ENCODE data around the gene EPHA10. TPM values are rescaled to one million over a fixed set of nuclear protein-coding genes. Genes with fewer than 3 reads are reported as not detected.

The EPHA10 gene
- total and polyA plus RNA-seq, 4 donors: 0.20 to 1.7 (median 0.26) TPM; not detected in 1

DNA sequence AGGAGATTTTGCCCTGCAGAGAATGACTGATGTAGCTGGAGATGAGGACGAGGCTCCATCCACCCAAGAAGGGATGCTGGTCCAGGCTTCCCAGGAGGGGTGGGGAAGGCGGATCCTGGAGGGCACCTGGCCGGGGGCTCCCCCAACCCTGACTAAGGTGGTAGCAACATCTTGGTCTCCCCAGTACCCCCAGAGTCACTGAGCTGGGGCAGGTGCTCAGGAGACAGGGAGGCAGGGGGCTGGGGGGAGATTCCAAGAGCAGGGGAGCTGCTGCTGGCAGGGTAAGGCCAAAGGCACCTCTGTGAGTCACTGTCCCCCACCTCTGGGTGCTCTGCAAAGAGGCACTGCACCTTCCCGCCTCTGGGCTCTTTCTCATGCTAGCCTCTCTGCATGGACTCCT, 48.6 kb downstream of the EPHA10 start:
- H3K36me3 ChIP-seq (ENCODE audit: control insufficient read depth in 4 of 4, insufficient read depth in 4 of 4, low read length in 4 of 4): no peaks in the 10 kb centered on the region
- no peaks in the 10 kb centered on the region for H3K27me3 ChIP-seq (ENCODE audit: control insufficient read depth in 3 of 3, insufficient read depth in 3 of 3, low read length in 2 of 3)
- ATAC-seq (ENCODE audit: insufficient read depth, low FRiP score): no peak
- WGBS, 2 donors: 80 to 98% methylated on average over 4 of the region's 4 CpGs
- TF ChIP-seq, protein P1, sequence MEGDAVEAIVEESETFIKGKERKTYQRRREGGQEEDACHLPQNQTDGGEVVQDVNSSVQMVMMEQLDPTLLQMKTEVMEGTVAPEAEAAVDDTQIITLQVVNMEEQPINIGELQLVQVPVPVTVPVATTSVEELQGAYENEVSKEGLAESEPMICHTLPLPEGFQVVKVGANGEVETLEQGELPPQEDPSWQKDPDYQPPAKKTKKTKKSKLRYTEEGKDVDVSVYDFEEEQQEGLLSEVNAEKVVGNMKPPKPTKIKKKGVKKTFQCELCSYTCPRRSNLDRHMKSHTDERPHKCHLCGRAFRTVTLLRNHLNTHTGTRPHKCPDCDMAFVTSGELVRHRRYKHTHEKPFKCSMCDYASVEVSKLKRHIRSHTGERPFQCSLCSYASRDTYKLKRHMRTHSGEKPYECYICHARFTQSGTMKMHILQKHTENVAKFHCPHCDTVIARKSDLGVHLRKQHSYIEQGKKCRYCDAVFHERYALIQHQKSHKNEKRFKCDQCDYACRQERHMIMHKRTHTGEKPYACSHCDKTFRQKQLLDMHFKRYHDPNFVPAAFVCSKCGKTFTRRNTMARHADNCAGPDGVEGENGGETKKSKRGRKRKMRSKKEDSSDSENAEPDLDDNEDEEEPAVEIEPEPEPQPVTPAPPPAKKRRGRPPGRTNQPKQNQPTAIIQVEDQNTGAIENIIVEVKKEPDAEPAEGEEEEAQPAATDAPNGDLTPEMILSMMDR (IDR thresholded peaks at IDR 0.05; ENCODE audit: control extremely low read depth, extremely low read depth): no peak
- no peak for DNase-seq
- no peak overlapping the region for H3K4me3 ChIP-seq
- H3K4me1 ChIP-seq (ENCODE audit: control insufficient read depth in 5 of 5, insufficient read depth in 5 of 5, low read length in 5 of 5): no peaks in the 10 kb centered on the region
- no peak overlapping the region for H3K27ac ChIP-seq (ENCODE audit: low read depth in 1 of 2, low read length in 1 of 2)
- H3K9ac ChIP-seq (ENCODE audit: insufficient read depth in 1 of 2, low read length in 2 of 2): no peak overlapping the region
- H3K9me3 ChIP-seq (ENCODE audit: control insufficient read depth in 4 of 4, insufficient read depth in 3 of 4, low read length in 3 of 4): peaks cover 0 to 3% (median 0%) of the 10 kb centered on the region in 4 donors

DNA sequence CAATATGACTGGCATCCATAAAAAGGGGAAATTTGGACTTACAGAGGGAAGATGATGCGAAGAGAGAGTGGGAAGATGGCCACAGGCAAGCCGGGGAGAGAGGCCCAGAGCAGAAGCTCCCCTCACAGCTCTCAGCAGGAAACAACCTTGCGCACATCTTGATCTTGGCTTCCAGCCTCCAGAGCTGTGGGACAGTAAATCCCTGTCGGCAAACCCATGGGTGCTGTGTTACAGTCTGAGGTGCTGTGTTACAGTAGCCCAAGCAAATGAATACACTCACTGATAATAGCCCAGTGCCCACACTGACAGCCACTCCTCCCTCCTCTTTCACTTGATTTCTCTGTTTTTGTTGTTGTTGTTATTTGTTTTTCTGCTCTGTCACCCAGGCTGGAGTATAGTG, 50.2 kb downstream of the EPHA10 start:
- Histone ChIP-seq H3K27me3 (ENCODE audit: control insufficient read depth in 3 of 3, insufficient read depth in 3 of 3, low read length in 2 of 3) (no peaks in the 10 kb centered on the region), H3K36me3 (ENCODE audit: control insufficient read depth in 4 of 4, insufficient read depth in 4 of 4, low read length in 4 of 4) (no peaks in the 10 kb centered on the region), H3K9me3 (ENCODE audit: control insufficient read depth in 4 of 4, insufficient read depth in 3 of 4, low read length in 3 of 4) (peaks cover 0 to 3% (median 0%) of the 10 kb centered on the region in 4 donors), H3K4me3 (no peak overlapping the region), H3K4me1 (ENCODE audit: control insufficient read depth in 5 of 5, insufficient read depth in 5 of 5, low read length in 5 of 5) (no peaks in the 10 kb centered on the region), H3K9ac (ENCODE audit: insufficient read depth in 1 of 2, low read length in 2 of 2) (no peak overlapping the region), H3K27ac (ENCODE audit: low read depth in 1 of 2, low read length in 1 of 2) (no peak overlapping the region)
- DNase-seq: no peak
- TF ChIP-seq, protein P1 (IDR thresholded peaks at IDR 0.05; ENCODE audit: control extremely low read depth, extremely low read depth): no peak
- ATAC-seq (ENCODE audit: insufficient read depth, low FRiP score): no peak
- 79 to 88% methylated on average over 4 of the region's 4 CpGs for WGBS, 2 donors

DNA sequence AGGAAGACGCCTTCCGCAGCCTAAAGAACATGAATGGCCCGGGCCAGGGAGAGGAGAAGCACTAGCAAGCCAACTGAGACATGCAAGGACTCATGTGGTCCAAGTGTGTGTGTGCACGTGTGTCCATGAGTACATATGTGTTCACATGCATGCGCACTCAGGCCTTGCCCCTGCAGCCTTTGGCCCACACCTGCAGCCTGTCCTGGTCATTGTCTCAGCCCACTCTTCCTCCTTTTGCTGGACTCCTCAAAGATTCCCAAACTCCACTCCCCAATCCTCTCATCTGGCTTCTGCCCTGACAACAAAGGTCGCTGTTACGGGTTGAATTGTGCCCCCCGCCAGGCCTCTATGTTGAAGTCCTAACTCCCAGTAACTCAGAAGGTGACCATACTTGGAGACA, 50.7 kb downstream of the EPHA10 start:
- Histone ChIP-seq H3K27me3 (ENCODE audit: control insufficient read depth in 3 of 3, insufficient read depth in 3 of 3, low read length in 2 of 3) (no peaks in the 10 kb centered on the region), H3K27ac (ENCODE audit: low read depth in 1 of 2, low read length in 1 of 2) (no peak overlapping the region), H3K9ac (ENCODE audit: insufficient read depth in 1 of 2, low read length in 2 of 2) (no peak overlapping the region), H3K4me3 (no peak overlapping the region), H3K9me3 (ENCODE audit: control insufficient read depth in 4 of 4, insufficient read depth in 3 of 4, low read length in 3 of 4) (no peaks in the 10 kb centered on the region), H3K4me1 (ENCODE audit: control insufficient read depth in 5 of 5, insufficient read depth in 5 of 5, low read length in 5 of 5) (no peaks in the 10 kb centered on the region), H3K36me3 (ENCODE audit: control insufficient read depth in 4 of 4, insufficient read depth in 4 of 4, low read length in 4 of 4) (peaks cover 0 to 2% (median under 1%) of the 10 kb centered on the region in 4 donors)
- TF ChIP-seq, protein P1 (IDR thresholded peaks at IDR 0.05; ENCODE audit: control extremely low read depth, extremely low read depth): no peak
- WGBS, 2 donors: 87 to 90% methylated on average over 7 to 8 of the region's 8 CpGs
- no peak for DNase-seq
- no peak for ATAC-seq (ENCODE audit: insufficient read depth, low FRiP score)

DNA sequence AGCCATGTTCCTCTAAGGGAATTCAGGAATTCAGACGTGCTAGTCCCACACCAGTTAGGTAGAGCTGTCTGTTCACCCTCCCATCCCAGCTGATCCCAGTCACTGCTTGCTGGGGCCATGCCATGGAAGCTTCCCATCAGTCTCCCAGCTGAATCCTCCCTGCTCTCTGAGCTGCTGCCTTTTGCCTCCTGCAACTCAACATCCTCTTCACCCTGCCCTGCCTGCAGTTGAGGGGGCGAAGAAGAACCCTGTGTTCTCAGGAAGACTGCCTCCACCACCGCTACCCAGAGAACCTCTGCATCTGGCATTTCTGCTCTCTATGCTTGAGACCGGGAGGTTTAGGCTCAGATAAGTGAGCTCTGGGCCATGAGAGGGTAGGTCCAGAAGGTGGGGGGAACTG, 56.4 kb downstream of the EPHA10 start:
- WGBS, 2 donors: 91 to 100% methylated on average over 4 of the region's 4 CpGs
- no peak overlapping the region for H3K9ac ChIP-seq (ENCODE audit: insufficient read depth in 1 of 2, low read length in 2 of 2)
- no peak overlapping the region for H3K4me3 ChIP-seq
- TF ChIP-seq, protein P1 (IDR thresholded peaks at IDR 0.05; ENCODE audit: control extremely low read depth, extremely low read depth): no peak
- no peaks in the 10 kb centered on the region for H3K4me1 ChIP-seq (ENCODE audit: control insufficient read depth in 5 of 5, insufficient read depth in 5 of 5, low read length in 5 of 5)
- H3K27ac ChIP-seq (ENCODE audit: low read depth in 1 of 2, low read length in 1 of 2): no peak overlapping the region
- DNase-seq (no peak), ATAC-seq (ENCODE audit: insufficient read depth, low FRiP score) (no peak)
- no peaks in the 10 kb centered on the region for H3K9me3 ChIP-seq (ENCODE audit: control insufficient read depth in 4 of 4, insufficient read depth in 3 of 4, low read length in 3 of 4)
- no peaks in the 10 kb centered on the region for H3K27me3 ChIP-seq (ENCODE audit: control insufficient read depth in 3 of 3, insufficient read depth in 3 of 3, low read length in 2 of 3)
- H3K36me3 ChIP-seq (ENCODE audit: control insufficient read depth in 4 of 4, insufficient read depth in 4 of 4, low read length in 4 of 4): peaks cover 0 to 16% (median 5%) of the 10 kb centered on the region in 4 donors

Measured in lung (tissue), 12 donors.